ENCODE data around the gene UMOD. TPM values are rescaled to one million over a fixed set of nuclear protein-coding genes. Genes with fewer than 3 reads are reported as not detected.

Gene UMOD
- total RNA-seq, 1 donor from 2014 or later = not detected

DNA sequence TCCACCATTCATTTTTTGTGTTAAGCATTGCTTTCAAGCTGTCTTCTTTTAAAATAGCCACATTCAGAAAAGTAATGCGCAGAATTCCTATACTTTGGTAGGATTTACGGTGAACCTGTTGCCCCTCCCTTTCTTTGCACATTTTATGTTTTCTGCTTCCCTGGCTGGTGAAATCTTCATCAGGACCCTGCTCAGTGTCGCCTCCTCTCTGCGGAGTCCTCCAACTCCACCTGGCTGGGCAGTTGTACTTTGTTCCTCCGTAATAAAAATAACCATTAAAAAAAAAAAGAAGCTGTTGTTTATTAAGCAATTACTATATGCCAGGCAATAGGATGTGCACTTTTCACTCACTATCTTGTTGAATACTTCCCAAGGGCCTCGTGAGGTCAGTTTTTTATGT is 2.9 kb downstream of the UMOD start:
- TF ChIP-seq, protein P1, sequence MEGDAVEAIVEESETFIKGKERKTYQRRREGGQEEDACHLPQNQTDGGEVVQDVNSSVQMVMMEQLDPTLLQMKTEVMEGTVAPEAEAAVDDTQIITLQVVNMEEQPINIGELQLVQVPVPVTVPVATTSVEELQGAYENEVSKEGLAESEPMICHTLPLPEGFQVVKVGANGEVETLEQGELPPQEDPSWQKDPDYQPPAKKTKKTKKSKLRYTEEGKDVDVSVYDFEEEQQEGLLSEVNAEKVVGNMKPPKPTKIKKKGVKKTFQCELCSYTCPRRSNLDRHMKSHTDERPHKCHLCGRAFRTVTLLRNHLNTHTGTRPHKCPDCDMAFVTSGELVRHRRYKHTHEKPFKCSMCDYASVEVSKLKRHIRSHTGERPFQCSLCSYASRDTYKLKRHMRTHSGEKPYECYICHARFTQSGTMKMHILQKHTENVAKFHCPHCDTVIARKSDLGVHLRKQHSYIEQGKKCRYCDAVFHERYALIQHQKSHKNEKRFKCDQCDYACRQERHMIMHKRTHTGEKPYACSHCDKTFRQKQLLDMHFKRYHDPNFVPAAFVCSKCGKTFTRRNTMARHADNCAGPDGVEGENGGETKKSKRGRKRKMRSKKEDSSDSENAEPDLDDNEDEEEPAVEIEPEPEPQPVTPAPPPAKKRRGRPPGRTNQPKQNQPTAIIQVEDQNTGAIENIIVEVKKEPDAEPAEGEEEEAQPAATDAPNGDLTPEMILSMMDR (IDR thresholded peaks at IDR 0.05) = no peak
- no peaks in the 10 kb centered on the region for H3K4me1 Mint-ChIP-seq
- CTCF ChIA-PET = no interaction called here
- peaks cover 9% of the 10 kb centered on the region for H3K27me3 Mint-ChIP-seq
- no peaks in the 10 kb centered on the region for H3K36me3 Mint-ChIP-seq (ENCODE audit: low read depth)
- POLR2A ChIA-PET = no interaction called here
- intact Hi-C loops (cut with micrococcal nuclease) = no loop called here
- H3K27ac Mint-ChIP-seq = no peak overlapping the region
- peaks cover 3% of the 10 kb centered on the region for H3K9me3 Mint-ChIP-seq
- no peak for DNase-seq
- ATAC-seq (ENCODE audit: low read depth) = no peak
- H3K4me3 Mint-ChIP-seq = no peak overlapping the region

DNA sequence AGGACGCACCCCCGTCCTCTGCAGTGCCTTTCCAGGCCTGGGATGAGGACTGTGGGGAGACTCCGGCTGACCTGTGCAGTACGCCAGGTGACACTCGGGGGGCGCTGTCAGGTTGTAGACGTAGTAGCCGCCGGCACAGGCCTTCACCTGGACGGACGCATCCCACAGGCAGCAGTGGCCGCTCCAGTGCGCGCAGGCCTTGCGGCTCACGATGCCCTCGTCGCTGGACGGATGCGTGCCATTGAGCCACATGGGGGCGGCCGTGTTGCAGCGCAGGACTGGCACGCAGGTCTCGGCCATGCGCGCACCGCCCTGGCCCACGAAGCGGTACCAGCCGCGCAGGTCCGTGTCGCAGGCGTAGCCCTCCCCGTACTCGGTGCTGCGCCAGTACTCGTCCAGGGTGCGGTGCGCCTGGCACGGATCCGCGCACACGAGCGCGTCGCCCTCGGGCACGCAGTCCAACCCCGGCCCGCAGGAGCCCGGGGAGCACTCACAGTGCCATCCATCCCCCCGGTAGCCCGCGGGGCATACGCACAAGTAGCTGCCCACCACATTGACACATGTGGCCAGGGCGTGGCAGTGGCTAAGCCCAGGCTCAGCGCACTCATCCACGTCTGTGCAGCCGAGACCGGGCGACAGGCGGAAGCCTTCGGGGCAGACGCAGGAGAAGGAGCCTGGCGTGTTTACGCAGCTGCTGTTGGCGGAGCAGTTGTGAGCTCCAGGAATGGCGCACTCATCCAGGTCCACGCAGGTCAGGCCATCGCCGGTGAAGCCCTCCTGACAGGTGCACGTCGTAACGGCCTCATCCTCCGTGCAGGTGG is 3.9 kb downstream of the UMOD start:
- H3K27ac Mint-ChIP-seq = no peak overlapping the region
- intact Hi-C loops (cut with micrococcal nuclease) = no loop called here
- no peak for ATAC-seq (ENCODE audit: low read depth)
- TF ChIP-seq, protein P1 (IDR thresholded peaks at IDR 0.05) = no peak
- no peaks in the 10 kb centered on the region for H3K36me3 Mint-ChIP-seq (ENCODE audit: low read depth)
- peaks cover 3% of the 10 kb centered on the region for H3K9me3 Mint-ChIP-seq
- POLR2A ChIA-PET = no interaction called here
- no peak overlapping the region for H3K4me3 Mint-ChIP-seq
- CTCF ChIA-PET = no interaction called here
- H3K4me1 Mint-ChIP-seq = no peaks in the 10 kb centered on the region
- DNase-seq = no peak
- peaks cover 7% of the 10 kb centered on the region for H3K27me3 Mint-ChIP-seq

DNA sequence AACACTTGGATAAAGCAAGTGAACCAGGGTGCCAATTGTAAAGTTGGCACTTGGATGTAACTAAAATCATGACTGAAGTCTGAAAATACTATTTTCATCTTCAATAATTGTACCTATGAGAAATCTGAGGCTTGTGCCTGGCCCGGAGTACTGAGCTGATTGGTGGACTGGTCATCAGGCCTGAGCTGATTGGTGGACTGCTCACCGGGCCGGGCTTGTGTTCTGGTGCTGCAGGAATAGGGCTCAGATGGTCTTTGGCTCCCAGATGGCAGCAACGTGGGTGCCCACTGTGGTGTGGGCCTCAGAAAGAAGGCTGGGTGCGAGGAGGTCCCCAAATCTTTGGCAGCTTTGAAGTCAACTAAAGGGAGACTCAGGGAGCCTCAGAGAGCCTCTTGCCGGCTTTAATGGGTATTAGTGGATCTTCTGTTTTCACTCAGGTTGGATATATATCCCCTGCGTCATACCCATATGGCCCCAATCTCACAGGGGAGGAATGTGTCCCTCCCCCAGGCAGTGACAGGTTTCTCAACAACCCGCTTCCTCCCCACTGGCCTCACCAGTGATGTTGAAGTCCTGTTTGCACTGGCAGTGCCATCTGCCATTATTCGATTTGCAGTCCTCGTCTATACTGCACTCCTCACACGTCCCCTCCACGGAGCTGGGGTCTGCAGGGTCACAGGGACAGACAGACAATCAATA is 4.7 kb downstream of the UMOD start:
- no peaks in the 10 kb centered on the region for H3K36me3 Mint-ChIP-seq (ENCODE audit: low read depth)
- H3K4me1 Mint-ChIP-seq = no peaks in the 10 kb centered on the region
- peaks cover 7% of the 10 kb centered on the region for H3K27me3 Mint-ChIP-seq
- intact Hi-C loops (cut with micrococcal nuclease) = no loop called here
- no peak for ATAC-seq (ENCODE audit: low read depth)
- ChIA-PET CTCF (no interaction called here), POLR2A (no interaction called here)
- no peak overlapping the region for H3K4me3 Mint-ChIP-seq
- TF ChIP-seq, protein P1 (IDR thresholded peaks at IDR 0.05) = no peak
- H3K9me3 Mint-ChIP-seq = no peaks in the 10 kb centered on the region
- no peak overlapping the region for H3K27ac Mint-ChIP-seq
- DNase-seq = no peak

DNA sequence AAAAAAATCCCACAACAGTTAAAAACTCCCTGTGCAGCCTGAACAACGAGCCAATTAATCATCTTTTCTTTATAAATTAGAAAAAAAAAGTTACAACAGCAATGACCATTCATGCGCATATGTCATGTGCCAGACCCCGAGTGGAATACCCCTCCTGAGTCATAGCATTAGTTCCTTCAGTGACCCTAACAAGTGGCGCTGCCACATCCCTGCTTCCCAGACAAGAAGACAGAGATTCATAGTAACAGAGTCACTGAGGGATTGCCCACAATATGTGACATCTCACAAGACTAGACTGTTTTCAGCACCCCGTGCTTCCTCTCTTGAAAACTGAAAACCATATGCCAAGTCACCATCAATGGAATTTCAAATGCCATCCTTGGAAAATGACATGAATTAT is 7.9 kb downstream of the UMOD start:
- intact Hi-C loops (cut with micrococcal nuclease) = no loop called here
- CTCF ChIA-PET = no interaction called here
- H3K4me3 Mint-ChIP-seq = no peak overlapping the region

DNA sequence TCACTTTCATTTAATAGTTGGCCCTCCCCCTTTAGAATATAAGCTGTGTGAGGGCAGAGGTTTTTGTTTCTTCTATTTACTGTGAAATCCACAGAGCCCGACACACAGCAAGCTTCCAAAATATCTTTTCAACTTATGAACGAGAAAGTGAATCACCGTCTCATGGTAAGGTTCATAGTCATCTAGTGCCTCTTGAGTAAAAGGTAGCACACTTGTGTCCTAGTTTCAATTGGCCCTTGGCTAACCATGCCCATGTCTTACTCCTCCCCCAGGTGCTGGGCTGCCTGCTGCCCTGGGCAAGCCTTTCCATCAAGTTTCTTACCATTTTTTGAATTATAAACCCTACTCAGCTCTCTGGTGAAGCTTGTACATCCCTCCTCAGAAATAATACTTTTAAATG is 12.8 kb downstream of the UMOD start:
- Mint-ChIP-seq H3K27me3 (no peaks in the 10 kb centered on the region), H3K27ac (no peak overlapping the region), H3K36me3 (ENCODE audit: low read depth) (no peaks in the 10 kb centered on the region), H3K4me1 (no peaks in the 10 kb centered on the region), H3K4me3 (no peak overlapping the region), H3K9me3 (no peaks in the 10 kb centered on the region)
- intact Hi-C loops (cut with micrococcal nuclease) = no loop called here
- ChIA-PET CTCF (no interaction called here), POLR2A (no interaction called here)
- DNase-seq = no peak
- TF ChIP-seq, protein P1 (IDR thresholded peaks at IDR 0.05) = no peak
- ATAC-seq (ENCODE audit: low read depth) = no peak

More for the DNA sequence above, 7.9 kb downstream of the UMOD start:
- TF ChIP-seq, protein P1 (IDR thresholded peaks at IDR 0.05) = no peak
- DNase-seq (no peak), ATAC-seq (ENCODE audit: low read depth) (no peak)
- POLR2A ChIA-PET = no interaction called here
- Mint-ChIP-seq H3K36me3 (ENCODE audit: low read depth) (no peaks in the 10 kb centered on the region), H3K27me3 (peaks cover 4% of the 10 kb centered on the region), H3K9me3 (no peaks in the 10 kb centered on the region), H3K4me1 (no peaks in the 10 kb centered on the region), H3K27ac (no peak overlapping the region)
